ENCODE results near the gene UBE2N. TPM values are rescaled to one million over a fixed set of nuclear protein-coding genes. Genes with fewer than 3 reads are reported as not detected.

Gene UBE2N
- total RNA-seq, 1 experiment from 2014 or later: 177 TPM

DNA sequence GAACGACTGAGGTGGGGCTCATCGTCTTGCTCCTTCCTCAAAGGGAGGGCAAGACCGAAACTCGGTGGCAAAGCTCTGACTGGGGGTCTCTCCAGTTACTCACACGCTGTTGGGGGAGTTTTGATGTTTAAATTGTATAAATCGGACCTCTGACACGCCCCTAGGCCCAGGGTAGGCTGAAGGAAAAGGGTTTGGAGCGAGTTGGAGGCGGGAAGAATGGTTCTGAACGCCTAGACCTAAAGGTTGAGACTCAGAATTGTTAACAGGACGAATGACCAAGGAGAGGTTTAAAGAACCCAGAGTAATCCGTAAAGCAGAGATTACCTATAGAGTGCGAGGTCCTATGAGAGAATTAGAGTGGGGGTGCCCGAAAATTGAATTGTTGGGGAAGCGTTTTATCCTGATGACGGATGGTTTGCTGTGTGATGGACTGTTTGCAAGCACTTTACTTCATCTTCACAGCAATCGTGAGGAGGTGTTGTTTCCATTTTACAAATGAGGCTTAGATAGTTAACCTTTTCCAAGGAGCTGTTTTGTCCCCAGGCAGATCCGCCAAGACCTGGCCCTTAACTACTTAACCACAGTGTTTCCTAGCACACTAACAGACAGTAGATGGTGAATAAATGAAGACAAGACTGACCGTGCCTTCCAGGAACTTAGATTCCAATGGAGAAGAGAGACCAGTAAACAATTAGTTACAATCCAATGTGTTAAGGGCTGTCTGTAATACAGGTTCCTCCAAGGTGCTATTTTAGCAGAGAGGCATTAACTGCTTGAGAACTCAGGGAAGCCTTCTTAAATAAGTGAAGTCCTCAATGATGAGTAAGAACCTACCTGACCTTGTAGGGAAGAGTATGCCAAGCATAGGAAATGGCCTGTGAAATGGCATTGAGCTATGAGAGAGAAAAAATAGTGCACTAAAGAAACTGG, 929 bp upstream of the UBE2N start:
- CTCF ChIA-PET: no interaction called here
- intact Hi-C loops (cut with micrococcal nuclease; ENCODE audit: unreplicated experiment): no loop called here

DNA sequence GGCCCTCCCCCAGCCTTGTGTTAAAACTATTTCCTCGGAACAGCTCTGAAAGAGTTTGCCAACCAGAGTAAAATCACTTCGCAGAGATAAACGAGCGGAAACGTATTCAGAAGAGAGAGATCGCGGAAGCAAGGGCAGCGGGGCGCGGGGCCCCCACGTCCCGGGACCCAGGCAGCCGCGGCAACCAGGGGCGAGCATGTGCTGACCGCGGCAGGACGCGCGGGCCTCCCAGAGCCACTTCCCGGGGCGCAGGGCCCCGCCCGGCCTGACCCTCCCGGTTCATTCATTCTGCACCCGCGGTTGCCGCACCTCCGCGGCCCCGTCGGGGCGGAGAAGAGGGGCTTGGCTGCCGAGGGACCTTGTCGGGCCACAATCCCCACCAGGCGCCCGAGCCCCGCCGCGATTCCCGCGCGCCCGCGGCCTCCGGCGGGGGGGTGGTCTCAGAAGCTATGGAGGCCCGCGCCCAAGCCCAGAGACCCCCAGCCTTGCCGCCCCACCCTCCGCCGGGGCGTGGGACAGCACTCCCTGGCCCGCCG, 598 bp downstream of the UBE2N start:
- DNase-seq (ENCODE audit: low spot score): peak; percentile 24
- intact Hi-C loops (cut with micrococcal nuclease; ENCODE audit: unreplicated experiment): no loop called here
- TF ChIP-seq CTCF (conservative IDR thresholded peaks at IDR 0.05; ENCODE audit: low read depth, low read length) (no peak), EZH2 (IDR thresholded peaks at IDR 0.05; ENCODE audit: borderline replicate concordance, low read depth, low read length, poor library complexity, severe bottlenecking) (no peak)
- Histone ChIP-seq H3K4me3 (ENCODE audit: low read depth, low read length, poor library complexity, severe bottlenecking) (peak overlapping the region; percentile 94), H3K27ac (ENCODE audit: low read depth, low read length, poor library complexity, severe bottlenecking) (peak overlapping the region; percentile 92), H3K4me1 (ENCODE audit: insufficient read depth, low read length, poor library complexity, severe bottlenecking) (peaks cover 20% of the 10 kb centered on the region), H3K9me3 (ENCODE audit: low read depth, low read length, poor library complexity, severe bottlenecking) (no peaks in the 10 kb centered on the region), H3K27me3 (replicated peaks; ENCODE audit: insufficient read depth, low read depth, low read length, poor library complexity) (no peaks in the 10 kb centered on the region), H3K36me3 (ENCODE audit: insufficient read depth, low read length, poor library complexity, severe bottlenecking) (no peaks in the 10 kb centered on the region)
- no TSS peak for BruUV-seq (replicated peaks)
- CTCF ChIA-PET: no interaction called here
- POLR2A ChIA-PET (ENCODE audit: low non-redundant PET): interaction anchor here (0.6 kb wide), 1 partner anchor 15 kb away, joined by 3 read pairs; no protein-coding TSS in a partner anchor

More for the DNA sequence above, 929 bp upstream of the UBE2N start:
- peaks cover 20% of the 10 kb centered on the region for H3K4me1 ChIP-seq (ENCODE audit: insufficient read depth, low read length, poor library complexity, severe bottlenecking)
- H3K27me3 ChIP-seq (replicated peaks; ENCODE audit: insufficient read depth, low read depth, low read length, poor library complexity): no peaks in the 10 kb centered on the region
- POLR2A ChIA-PET (ENCODE audit: low non-redundant PET): interaction anchor here (0.7 kb wide), 1 partner anchor 113 kb away, joined by 3 read pairs; no protein-coding TSS in a partner anchor
- peak overlapping the region; percentile 92 for H3K27ac ChIP-seq (ENCODE audit: low read depth, low read length, poor library complexity, severe bottlenecking)
- TSS peak; percentile 86 for BruUV-seq (replicated peaks)
- no peaks in the 10 kb centered on the region for H3K36me3 ChIP-seq (ENCODE audit: insufficient read depth, low read length, poor library complexity, severe bottlenecking)
- H3K4me3 ChIP-seq (ENCODE audit: low read depth, low read length, poor library complexity, severe bottlenecking): peak overlapping the region; percentile 94
- no peaks in the 10 kb centered on the region for H3K9me3 ChIP-seq (ENCODE audit: low read depth, low read length, poor library complexity, severe bottlenecking)
- no peak for DNase-seq (ENCODE audit: low spot score)
- TF ChIP-seq EZH2 (IDR thresholded peaks at IDR 0.05; ENCODE audit: borderline replicate concordance, low read depth, low read length, poor library complexity, severe bottlenecking) (no peak), CTCF (conservative IDR thresholded peaks at IDR 0.05; ENCODE audit: low read depth, low read length) (no peak)

DNA sequence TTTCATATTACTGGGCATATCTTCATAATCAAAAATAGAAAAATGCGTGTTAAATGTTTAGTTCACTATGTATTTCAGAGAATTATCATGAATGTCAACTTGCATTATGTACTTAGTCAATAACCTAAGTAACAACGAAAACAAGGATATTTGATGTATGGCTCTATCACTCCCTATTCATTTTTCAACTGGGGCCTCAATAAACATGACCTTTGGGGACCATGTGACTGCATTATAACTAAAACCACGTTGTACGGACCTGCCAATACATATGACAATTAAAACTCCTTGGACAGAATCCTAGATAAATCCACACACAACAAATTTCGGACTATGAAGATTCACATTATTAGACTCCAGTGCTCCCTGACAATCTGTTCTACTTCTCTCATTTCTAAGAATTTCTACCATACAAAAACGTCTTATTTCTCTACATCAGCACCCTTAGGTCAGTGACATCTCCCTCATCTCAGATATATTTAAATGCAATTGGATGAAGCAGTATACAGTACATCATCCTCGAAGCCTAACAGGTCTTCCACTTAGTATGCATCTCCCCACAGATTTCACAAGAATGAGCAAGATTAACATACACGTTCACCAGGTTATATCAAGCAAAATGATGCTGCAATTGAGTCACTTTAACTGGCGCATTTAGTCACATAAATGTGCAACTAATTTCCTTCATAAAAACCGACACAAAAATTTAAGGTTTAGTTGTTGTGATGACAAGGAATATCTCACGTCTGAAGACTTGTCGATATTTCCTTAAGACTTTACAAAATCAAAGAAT, 1.5 kb downstream of the UBE2N start:
- Histone ChIP-seq H3K4me3 (ENCODE audit: low read depth, low read length, poor library complexity, severe bottlenecking) (peak overlapping the region; percentile 94), H3K36me3 (ENCODE audit: insufficient read depth, low read length, poor library complexity, severe bottlenecking) (no peaks in the 10 kb centered on the region), H3K9me3 (ENCODE audit: low read depth, low read length, poor library complexity, severe bottlenecking) (no peaks in the 10 kb centered on the region), H3K27ac (ENCODE audit: low read depth, low read length, poor library complexity, severe bottlenecking) (peak overlapping the region; percentile 92), H3K27me3 (replicated peaks; ENCODE audit: insufficient read depth, low read depth, low read length, poor library complexity) (no peaks in the 10 kb centered on the region), H3K4me1 (ENCODE audit: insufficient read depth, low read length, poor library complexity, severe bottlenecking) (peaks cover 20% of the 10 kb centered on the region)
- TF ChIP-seq CTCF (conservative IDR thresholded peaks at IDR 0.05; ENCODE audit: low read depth, low read length): no peak
- no peak for TF ChIP-seq EZH2 (IDR thresholded peaks at IDR 0.05; ENCODE audit: borderline replicate concordance, low read depth, low read length, poor library complexity, severe bottlenecking)
- CTCF ChIA-PET: no interaction called here
- intact Hi-C loops (cut with micrococcal nuclease; ENCODE audit: unreplicated experiment): no loop called here
- no peak for DNase-seq (ENCODE audit: low spot score)
- POLR2A ChIA-PET (ENCODE audit: low non-redundant PET): no interaction called here
- TSS peak; percentile 54 for BruUV-seq (replicated peaks)

Data from A673 (cell line).